ENCODE data around the gene ZCCHC12.
A peak's percentile ranks its signal among the peaks of the same experiment; 100 is the strongest.
"Not testable (repeated sequence)": the region's sequence is repeated elsewhere in the genome, so short reads cannot be mapped to it uniquely, and the experiment has no call there.

ZCCHC12 gene

GRCh38 chrX:118807151-118808017 is 16.2 kb upstream of the ZCCHC12 start:
- no peak overlapping the region for H3K4me3 ChIP-seq (ENCODE audit: low read depth, low read length)
- DNase-seq (ENCODE audit: low read depth) = peak; percentile 10
- peak; percentile 70 for TF ChIP-seq CTCF (IDR thresholded peaks at IDR 0.05; ENCODE audit: low read depth, low read length, missing control alignments)

- DNase-seq (ENCODE audit: low read depth); H3K4me3 ChIP-seq (ENCODE audit: low read depth, low read length): not testable (repeated sequence)
Observed at GRCh38 chrX:118817257-118817656, 6.4 kb upstream of the ZCCHC12 start.

- no peak for TF ChIP-seq CTCF (IDR thresholded peaks at IDR 0.05; ENCODE audit: low read depth, low read length, missing control alignments)
- DNase-seq (ENCODE audit: low read depth) = no peak
- H3K4me3 ChIP-seq (ENCODE audit: low read depth, low read length) = no peak overlapping the region
Observed at GRCh38 chrX:118824173-118824730, 628 bp downstream of the ZCCHC12 start.

DNA sequence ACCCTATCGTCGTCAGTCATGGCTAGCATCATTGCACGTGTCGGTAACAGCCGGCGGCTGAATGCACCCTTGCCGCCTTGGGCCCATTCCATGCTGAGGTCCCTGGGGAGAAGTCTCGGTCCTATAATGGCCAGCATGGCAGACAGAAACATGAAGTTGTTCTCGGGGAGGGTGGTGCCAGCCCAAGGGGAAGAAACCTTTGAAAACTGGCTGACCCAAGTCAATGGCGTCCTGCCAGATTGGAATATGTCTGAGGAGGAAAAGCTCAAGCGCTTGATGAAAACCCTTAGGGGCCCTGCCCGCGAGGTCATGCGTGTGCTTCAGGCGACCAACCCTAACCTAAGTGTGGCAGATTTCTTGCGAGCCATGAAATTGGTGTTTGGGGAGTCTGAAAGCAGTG is 1.6 kb downstream of the ZCCHC12 start:
- H3K4me3 ChIP-seq (ENCODE audit: low read depth, low read length) = no peak overlapping the region
- no peak for DNase-seq (ENCODE audit: low read depth)
- no peak for TF ChIP-seq CTCF (IDR thresholded peaks at IDR 0.05; ENCODE audit: low read depth, low read length, missing control alignments)

- TF ChIP-seq CTCF (IDR thresholded peaks at IDR 0.05; ENCODE audit: low read depth, low read length, missing control alignments) = peak; percentile 62
- H3K4me3 ChIP-seq (ENCODE audit: low read depth, low read length) = peak overlapping the region; percentile 11
- no peak for DNase-seq (ENCODE audit: low read depth)
Observed at GRCh38 chrX:118839334-118839958, 15.8 kb downstream of the ZCCHC12 start.

DNA sequence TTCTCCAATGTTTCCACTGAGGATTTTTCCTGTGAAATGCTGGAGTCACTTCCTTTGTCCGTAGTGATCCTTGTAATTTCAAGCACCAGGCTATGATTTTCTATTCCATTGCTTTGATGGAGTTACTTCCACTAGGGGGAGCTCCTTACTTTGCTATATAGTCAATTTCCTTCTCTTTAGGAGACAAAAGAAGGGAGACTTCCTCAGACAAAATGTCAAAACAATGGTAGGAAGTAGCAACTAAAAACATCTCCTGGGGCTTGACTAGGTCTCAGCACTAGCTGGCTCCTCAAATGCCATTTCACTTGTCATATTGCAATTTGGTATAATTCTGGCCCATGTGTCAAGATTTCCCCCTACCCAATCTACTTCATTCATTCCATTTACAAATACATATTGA is 24.1 kb downstream of the ZCCHC12 start:
- peak; percentile 47 for TF ChIP-seq CTCF (IDR thresholded peaks at IDR 0.05; ENCODE audit: low read depth, low read length, missing control alignments)
- no peak overlapping the region for H3K4me3 ChIP-seq (ENCODE audit: low read depth, low read length)
- peak; percentile 4 for DNase-seq (ENCODE audit: low read depth)

- no peak overlapping the region for H3K4me3 ChIP-seq (ENCODE audit: low read depth, low read length)
- no peak for DNase-seq (ENCODE audit: low read depth)
- no peak for TF ChIP-seq CTCF (IDR thresholded peaks at IDR 0.05; ENCODE audit: low read depth, low read length, missing control alignments)
Observed at GRCh38 chrX:118853596-118853995, 30.0 kb downstream of the ZCCHC12 start.
